ENCODE measurements around the gene NEDD9.

GRCh38 chr6:11155589-11155988, 76.9 kb downstream of the NEDD9 start:
- TF ChIP-seq, protein P1, sequence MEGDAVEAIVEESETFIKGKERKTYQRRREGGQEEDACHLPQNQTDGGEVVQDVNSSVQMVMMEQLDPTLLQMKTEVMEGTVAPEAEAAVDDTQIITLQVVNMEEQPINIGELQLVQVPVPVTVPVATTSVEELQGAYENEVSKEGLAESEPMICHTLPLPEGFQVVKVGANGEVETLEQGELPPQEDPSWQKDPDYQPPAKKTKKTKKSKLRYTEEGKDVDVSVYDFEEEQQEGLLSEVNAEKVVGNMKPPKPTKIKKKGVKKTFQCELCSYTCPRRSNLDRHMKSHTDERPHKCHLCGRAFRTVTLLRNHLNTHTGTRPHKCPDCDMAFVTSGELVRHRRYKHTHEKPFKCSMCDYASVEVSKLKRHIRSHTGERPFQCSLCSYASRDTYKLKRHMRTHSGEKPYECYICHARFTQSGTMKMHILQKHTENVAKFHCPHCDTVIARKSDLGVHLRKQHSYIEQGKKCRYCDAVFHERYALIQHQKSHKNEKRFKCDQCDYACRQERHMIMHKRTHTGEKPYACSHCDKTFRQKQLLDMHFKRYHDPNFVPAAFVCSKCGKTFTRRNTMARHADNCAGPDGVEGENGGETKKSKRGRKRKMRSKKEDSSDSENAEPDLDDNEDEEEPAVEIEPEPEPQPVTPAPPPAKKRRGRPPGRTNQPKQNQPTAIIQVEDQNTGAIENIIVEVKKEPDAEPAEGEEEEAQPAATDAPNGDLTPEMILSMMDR (IDR thresholded peaks at IDR 0.05 in 4 of 5, conservative IDR thresholded peaks at IDR 0.05 in 1 of 5), result no peak
- TF ChIP-seq POLR2A (IDR thresholded peaks at IDR 0.05), result no peak

Data from gastrocnemius medialis (tissue), 4 donors.